ENCODE measurements around the gene MSRB1. TPM values are rescaled to one million over a fixed set of nuclear protein-coding genes. Genes with fewer than 3 reads are reported as not detected.

Gene MSRB1
- total RNA-seq, 2 experiments from 2014 or later, result 2.3 to 2.4 TPM

GRCh38 chr16:1903220-1903574 is 39.8 kb downstream of the MSRB1 start:
- DNase-seq (no peak), ATAC-seq (ENCODE audit: poor library complexity) (no peak)
- peaks cover 0 to 10% of the 10 kb centered on the region in 2 experiments for H3K27me3 ChIP-seq (ENCODE audit: control insufficient read depth in 1 of 2, insufficient read depth in 2 of 2, low read length in 2 of 2)
- H3K36me3 ChIP-seq (ENCODE audit: insufficient read depth, low read length), result no peaks in the 10 kb centered on the region
- Mint-ChIP-seq H3K4me1 (ENCODE audit: low read depth) (no peaks in the 10 kb centered on the region), H3K36me3 (ENCODE audit: low read depth) (no peaks in the 10 kb centered on the region), H3K4me3 (no peak overlapping the region), H3K27ac (no peak overlapping the region), H3K27me3 (peaks cover 4% of the 10 kb centered on the region), H3K9me3 (no peaks in the 10 kb centered on the region)
- intact Hi-C loops (cut with DNase I, micrococcal nuclease), result no loop called here
- CTCF ChIA-PET, result no interaction called here
- POLR2A ChIA-PET, result no interaction called here
- no peak overlapping the region for H3K4me3 ChIP-seq (ENCODE audit: low read length)
- TF ChIP-seq CTCF (IDR thresholded peaks at IDR 0.05), result no peak
- no peak overlapping the region for H3K27ac ChIP-seq (ENCODE audit: low read depth in 1 of 2, low read length in 2 of 2)
- no peaks in the 10 kb centered on the region for H3K9me3 ChIP-seq (ENCODE audit: control insufficient read depth in 1 of 2, insufficient read depth in 1 of 2, low read length in 2 of 2)
- no peaks in the 10 kb centered on the region for H3K4me1 ChIP-seq (ENCODE audit: insufficient read depth, low read length)

GRCh38 chr16:1902547-1903219 is 40.3 kb downstream of the MSRB1 start:
- ATAC-seq (ENCODE audit: poor library complexity) (no peak), DNase-seq (no peak)
- H3K36me3 Mint-ChIP-seq (ENCODE audit: low read depth), result no peaks in the 10 kb centered on the region
- H3K4me1 ChIP-seq (ENCODE audit: insufficient read depth, low read length), result no peaks in the 10 kb centered on the region
- no peak overlapping the region for H3K27ac ChIP-seq (ENCODE audit: low read depth in 1 of 2, low read length in 2 of 2)
- intact Hi-C loops (cut with DNase I, micrococcal nuclease), result no loop called here
- no peak for TF ChIP-seq CTCF (IDR thresholded peaks at IDR 0.05)
- H3K4me3 Mint-ChIP-seq, result no peak overlapping the region
- H3K9me3 ChIP-seq (ENCODE audit: control insufficient read depth in 1 of 2, insufficient read depth in 1 of 2, low read length in 2 of 2), result no peaks in the 10 kb centered on the region
- CTCF ChIA-PET, result no interaction called here
- no peaks in the 10 kb centered on the region for H3K9me3 Mint-ChIP-seq
- H3K4me3 ChIP-seq (ENCODE audit: low read length), result no peak overlapping the region
- H3K27ac Mint-ChIP-seq, result no peak overlapping the region
- no peaks in the 10 kb centered on the region for H3K4me1 Mint-ChIP-seq (ENCODE audit: low read depth)
- H3K27me3 Mint-ChIP-seq, result peaks cover 4% of the 10 kb centered on the region
- POLR2A ChIA-PET, result no interaction called here
- H3K27me3 ChIP-seq (ENCODE audit: control insufficient read depth in 1 of 2, insufficient read depth in 2 of 2, low read length in 2 of 2), result peaks cover 0 to 10% of the 10 kb centered on the region in 2 experiments
- H3K36me3 ChIP-seq (ENCODE audit: insufficient read depth, low read length), result no peaks in the 10 kb centered on the region

- Histone ChIP-seq H3K27ac (ENCODE audit: low read depth in 1 of 2, low read length in 2 of 2) (no peak overlapping the region), H3K9me3 (ENCODE audit: control insufficient read depth in 1 of 2, insufficient read depth in 1 of 2, low read length in 2 of 2) (no peaks in the 10 kb centered on the region), H3K4me1 (ENCODE audit: insufficient read depth, low read length) (no peaks in the 10 kb centered on the region), H3K4me3 (ENCODE audit: low read length) (no peak overlapping the region), H3K36me3 (ENCODE audit: insufficient read depth, low read length) (no peaks in the 10 kb centered on the region), H3K27me3 (ENCODE audit: control insufficient read depth in 1 of 2, insufficient read depth in 2 of 2, low read length in 2 of 2) (peaks cover 2 to 4% of the 10 kb centered on the region in 2 experiments)
- ChIA-PET CTCF (no interaction called here), POLR2A (no interaction called here)
- H3K9me3 Mint-ChIP-seq, result no peaks in the 10 kb centered on the region
- intact Hi-C loops (cut with DNase I, micrococcal nuclease), result no loop called here
- H3K4me3 Mint-ChIP-seq, result no peak overlapping the region
- peaks cover 4% of the 10 kb centered on the region for H3K27me3 Mint-ChIP-seq
- H3K4me1 Mint-ChIP-seq (ENCODE audit: low read depth), result no peaks in the 10 kb centered on the region
- TF ChIP-seq CTCF (IDR thresholded peaks at IDR 0.05), result no peak
- ATAC-seq (ENCODE audit: poor library complexity) (no peak), DNase-seq (no peak)
- no peaks in the 10 kb centered on the region for H3K36me3 Mint-ChIP-seq (ENCODE audit: low read depth)
- no peak overlapping the region for H3K27ac Mint-ChIP-seq
Observed at GRCh38 chr16:1900452-1900774, 42.6 kb downstream of the MSRB1 start.
